ENCODE measurements around the gene ATG7.

ATG7 gene

DNA sequence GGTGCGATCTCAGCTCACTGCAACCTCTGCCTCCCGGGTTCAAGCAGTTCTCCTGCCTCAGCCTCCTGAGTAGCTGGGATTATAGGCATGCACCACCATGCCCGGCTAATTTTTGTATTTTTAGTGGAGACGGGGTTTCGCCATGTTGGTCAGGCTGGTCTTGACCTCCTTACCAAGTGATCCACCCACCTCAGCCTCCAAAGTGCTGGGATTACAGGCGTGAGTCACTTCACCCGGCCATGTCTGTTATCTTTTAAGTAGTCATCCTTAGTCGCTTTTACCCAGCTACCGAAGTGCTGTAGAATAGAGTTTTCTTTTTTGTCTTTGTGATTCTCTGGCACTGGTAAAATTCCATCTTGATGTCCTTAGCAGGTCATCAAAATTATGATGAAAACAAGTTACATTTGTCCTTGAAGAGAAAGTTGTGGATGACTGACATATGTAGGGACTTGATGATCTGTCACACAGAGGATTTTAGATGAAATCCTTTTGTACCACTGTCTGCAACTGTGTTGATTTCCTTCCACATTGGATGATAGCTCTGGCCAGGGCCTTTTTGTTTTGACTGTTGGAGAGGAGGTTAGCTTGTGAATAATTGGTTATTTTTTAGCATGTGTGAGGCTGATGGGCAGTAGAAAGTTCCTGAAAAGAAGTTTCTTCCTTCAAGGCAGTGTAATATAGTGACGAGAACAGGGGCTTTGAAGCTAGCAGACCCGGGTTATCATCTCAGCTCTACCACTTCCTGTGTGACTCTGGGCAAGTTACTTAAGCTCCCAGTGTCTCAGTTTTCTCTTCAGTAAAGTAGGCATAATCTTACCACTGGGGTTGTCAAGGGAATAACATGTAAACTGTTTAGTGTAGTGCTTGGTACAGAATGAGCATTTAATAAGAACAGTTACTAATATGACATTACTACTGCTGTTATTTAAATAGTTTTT, 18.8 kb downstream of the ATG7 start:
- Histone ChIP-seq H3K9me3 (ENCODE audit: control insufficient read depth, low read length) (no peaks in the 10 kb centered on the region), H3K27me3 (ENCODE audit: control insufficient read depth, insufficient read depth, low read length, poor library complexity, severe bottlenecking) (no peaks in the 10 kb centered on the region), H3K27ac (ENCODE audit: insufficient read depth, low read depth, low read length, poor library complexity, severe bottlenecking) (no peak overlapping the region), H3K4me1 (ENCODE audit: control insufficient read depth, insufficient read depth, low read length) (no peaks in the 10 kb centered on the region), H3K36me3 (ENCODE audit: control insufficient read depth, insufficient read depth, low read length) (no peaks in the 10 kb centered on the region), H3K4me3 (ENCODE audit: insufficient read depth, low read depth, low read length) (no peak overlapping the region)
- WGBS, 2 experiments, result 93% methylated on average over 11 of the region's 11 CpGs

DNA sequence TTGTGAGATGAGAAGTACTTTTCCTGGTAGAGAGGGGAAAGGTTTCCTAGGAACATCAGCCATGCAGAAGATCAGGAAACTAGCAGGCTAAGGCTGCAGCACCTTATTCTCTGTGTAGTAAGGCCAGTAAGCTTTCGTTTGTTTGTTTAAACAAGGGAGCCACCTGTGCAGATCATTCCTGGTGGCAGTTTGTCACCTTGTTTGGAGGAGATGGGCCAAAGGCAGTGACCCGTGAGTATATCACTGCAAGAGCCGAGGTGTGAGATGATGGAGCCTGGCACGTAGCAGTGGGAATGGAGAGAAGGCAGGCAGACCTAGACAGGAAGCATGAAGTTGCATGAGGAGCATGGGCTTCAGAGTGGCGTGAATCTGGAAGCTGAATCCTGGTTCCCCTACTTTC, 19.6 kb downstream of the ATG7 start:
- no peaks in the 10 kb centered on the region for H3K4me1 ChIP-seq (ENCODE audit: control insufficient read depth, insufficient read depth, low read length)
- no peaks in the 10 kb centered on the region for H3K36me3 ChIP-seq (ENCODE audit: control insufficient read depth, insufficient read depth, low read length)
- 92 to 95% methylated on average over 5 of the region's 5 CpGs for WGBS, 2 experiments
- H3K9me3 ChIP-seq (ENCODE audit: control insufficient read depth, low read length), result no peaks in the 10 kb centered on the region
- H3K27me3 ChIP-seq (ENCODE audit: control insufficient read depth, insufficient read depth, low read length, poor library complexity, severe bottlenecking), result no peaks in the 10 kb centered on the region
- no peak overlapping the region for H3K27ac ChIP-seq (ENCODE audit: insufficient read depth, low read depth, low read length, poor library complexity, severe bottlenecking)
- no peak overlapping the region for H3K4me3 ChIP-seq (ENCODE audit: insufficient read depth, low read depth, low read length)

DNA sequence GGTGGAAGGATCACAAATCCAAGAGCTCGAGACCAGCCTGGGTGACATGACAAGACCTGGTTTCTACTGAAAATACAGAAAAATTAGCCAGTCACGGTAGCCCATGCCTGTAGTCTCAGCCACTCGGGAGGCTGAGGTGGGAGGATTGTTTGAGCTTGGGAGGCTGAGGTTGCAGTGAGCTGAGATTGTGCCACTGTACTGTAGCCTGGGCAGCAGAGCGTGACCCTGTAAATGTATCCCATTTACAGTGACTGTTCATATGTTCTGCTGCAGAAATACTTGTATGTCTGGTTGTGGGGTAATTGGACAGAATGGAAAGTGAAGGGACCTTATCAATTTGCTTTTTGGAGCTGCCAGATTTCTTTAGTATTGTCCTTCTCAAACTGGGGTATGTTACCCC, 24.9 kb downstream of the ATG7 start:
- H3K9me3 ChIP-seq (ENCODE audit: control insufficient read depth, low read length), result no peaks in the 10 kb centered on the region
- no peak overlapping the region for H3K4me3 ChIP-seq (ENCODE audit: insufficient read depth, low read depth, low read length)
- H3K27me3 ChIP-seq (ENCODE audit: control insufficient read depth, insufficient read depth, low read length, poor library complexity, severe bottlenecking), result no peaks in the 10 kb centered on the region
- H3K4me1 ChIP-seq (ENCODE audit: control insufficient read depth, insufficient read depth, low read length), result no peaks in the 10 kb centered on the region
- H3K27ac ChIP-seq (ENCODE audit: insufficient read depth, low read depth, low read length, poor library complexity, severe bottlenecking), result no peak overlapping the region
- WGBS, 2 experiments, result 85 to 97% methylated on average over 4 of the region's 4 CpGs
- H3K36me3 ChIP-seq (ENCODE audit: control insufficient read depth, insufficient read depth, low read length), result no peaks in the 10 kb centered on the region

DNA sequence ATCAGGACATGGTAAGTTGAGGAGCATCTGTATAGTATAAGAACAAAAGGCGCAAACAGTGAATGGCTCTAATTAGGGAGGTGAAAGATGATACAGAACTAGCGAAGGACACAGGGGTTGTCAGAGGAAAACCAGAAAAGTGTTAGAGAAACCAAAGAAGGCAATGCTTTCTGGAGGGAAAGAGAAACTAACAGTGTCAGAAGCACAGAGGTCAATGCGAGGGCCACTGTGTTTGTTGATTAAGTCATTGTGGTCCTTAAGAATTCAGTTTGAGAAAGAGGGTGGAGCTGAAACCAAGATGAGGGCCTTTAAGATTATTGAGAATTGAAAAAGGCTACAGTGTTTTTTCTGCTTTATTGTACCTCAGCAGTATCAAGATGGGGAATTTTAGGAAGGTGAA, 28.8 kb downstream of the ATG7 start:
- H3K4me1 ChIP-seq (ENCODE audit: control insufficient read depth, insufficient read depth, low read length), result no peaks in the 10 kb centered on the region
- H3K9me3 ChIP-seq (ENCODE audit: control insufficient read depth, low read length), result no peaks in the 10 kb centered on the region
- no peak overlapping the region for H3K27ac ChIP-seq (ENCODE audit: insufficient read depth, low read depth, low read length, poor library complexity, severe bottlenecking)
- WGBS, 2 experiments, result 93 to 95% methylated on average over 3 of the region's 3 CpGs
- no peak overlapping the region for H3K4me3 ChIP-seq (ENCODE audit: insufficient read depth, low read depth, low read length)
- H3K27me3 ChIP-seq (ENCODE audit: control insufficient read depth, insufficient read depth, low read length, poor library complexity, severe bottlenecking), result no peaks in the 10 kb centered on the region
- no peaks in the 10 kb centered on the region for H3K36me3 ChIP-seq (ENCODE audit: control insufficient read depth, insufficient read depth, low read length)

DNA sequence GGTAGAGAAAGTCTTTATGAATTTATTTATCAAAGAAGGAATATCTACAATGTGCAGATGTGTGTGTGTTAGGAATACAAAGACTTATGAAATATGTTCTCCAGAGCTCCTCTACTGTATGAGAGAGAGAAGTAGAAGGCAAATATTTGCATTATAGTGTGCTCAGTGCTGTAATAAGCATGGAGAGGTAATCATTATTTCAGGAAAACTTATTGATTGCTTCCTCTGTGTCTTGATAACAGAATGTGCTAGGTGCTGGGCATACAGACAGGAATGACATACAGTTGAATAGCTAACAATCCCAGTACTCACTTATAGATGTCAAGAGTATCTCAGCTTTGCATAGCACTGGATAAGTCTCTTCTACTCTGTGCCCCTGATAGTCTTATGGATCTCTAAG, 30.2 kb downstream of the ATG7 start:
- H3K27me3 ChIP-seq (ENCODE audit: control insufficient read depth, insufficient read depth, low read length, poor library complexity, severe bottlenecking), result no peaks in the 10 kb centered on the region
- H3K36me3 ChIP-seq (ENCODE audit: control insufficient read depth, insufficient read depth, low read length), result no peaks in the 10 kb centered on the region
- H3K9me3 ChIP-seq (ENCODE audit: control insufficient read depth, low read length), result no peaks in the 10 kb centered on the region
- H3K4me1 ChIP-seq (ENCODE audit: control insufficient read depth, insufficient read depth, low read length), result no peaks in the 10 kb centered on the region
- H3K27ac ChIP-seq (ENCODE audit: insufficient read depth, low read depth, low read length, poor library complexity, severe bottlenecking), result no peak overlapping the region
- H3K4me3 ChIP-seq (ENCODE audit: insufficient read depth, low read depth, low read length), result no peak overlapping the region

DNA sequence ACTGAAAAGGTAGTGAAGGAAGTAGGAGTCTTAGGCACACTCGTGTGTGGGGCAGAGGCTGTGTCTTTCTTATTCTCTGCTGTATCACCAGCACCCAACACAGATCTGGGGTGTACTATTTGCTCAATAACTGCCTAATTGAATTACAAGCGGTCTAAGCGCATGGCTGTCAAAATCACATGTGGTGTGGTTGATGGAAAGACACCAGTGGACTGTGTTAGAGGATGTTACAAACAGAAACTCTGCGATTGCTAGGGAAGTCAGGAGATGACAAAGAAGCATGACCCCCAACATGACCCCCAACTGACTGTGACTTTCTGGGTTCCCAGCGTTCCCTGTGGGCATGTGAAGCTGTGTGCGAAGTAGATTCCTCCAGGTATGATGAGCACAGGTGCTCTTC, 32.0 kb downstream of the ATG7 start:
- WGBS, 2 experiments, result 97% methylated on average over 6 of the region's 6 CpGs
- H3K4me1 ChIP-seq (ENCODE audit: control insufficient read depth, insufficient read depth, low read length), result no peaks in the 10 kb centered on the region
- H3K9me3 ChIP-seq (ENCODE audit: control insufficient read depth, low read length), result no peaks in the 10 kb centered on the region
- H3K27me3 ChIP-seq (ENCODE audit: control insufficient read depth, insufficient read depth, low read length, poor library complexity, severe bottlenecking), result no peaks in the 10 kb centered on the region
- peaks cover 3% of the 10 kb centered on the region for H3K36me3 ChIP-seq (ENCODE audit: control insufficient read depth, insufficient read depth, low read length)
- H3K27ac ChIP-seq (ENCODE audit: insufficient read depth, low read depth, low read length, poor library complexity, severe bottlenecking), result no peak overlapping the region
- H3K4me3 ChIP-seq (ENCODE audit: insufficient read depth, low read depth, low read length), result no peak overlapping the region

DNA sequence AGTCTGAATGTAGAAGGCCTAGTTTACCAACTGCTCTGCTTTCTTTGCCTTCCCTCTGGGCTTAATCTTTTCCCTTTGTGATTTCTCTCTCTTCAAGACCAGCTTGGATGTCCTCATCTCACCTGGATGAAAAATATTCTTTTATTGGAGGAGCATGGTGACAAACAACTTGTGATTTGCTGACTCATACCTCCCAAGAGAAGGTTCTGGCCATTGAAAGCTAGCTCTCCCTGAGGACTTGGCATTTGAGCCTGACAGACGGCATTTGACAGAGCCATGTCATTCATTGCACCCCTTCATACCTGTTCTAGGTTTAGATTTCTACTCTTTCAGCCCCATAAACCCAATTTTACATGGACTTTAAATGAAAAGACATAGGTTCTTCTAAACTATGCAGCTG, 33.3 kb downstream of the ATG7 start:
- Histone ChIP-seq H3K4me3 (ENCODE audit: insufficient read depth, low read depth, low read length) (no peak overlapping the region), H3K36me3 (ENCODE audit: control insufficient read depth, insufficient read depth, low read length) (peaks cover 3% of the 10 kb centered on the region)
- 90 to 100% methylated on average over 1 of the region's 1 CpG for WGBS, 2 experiments

DNA sequence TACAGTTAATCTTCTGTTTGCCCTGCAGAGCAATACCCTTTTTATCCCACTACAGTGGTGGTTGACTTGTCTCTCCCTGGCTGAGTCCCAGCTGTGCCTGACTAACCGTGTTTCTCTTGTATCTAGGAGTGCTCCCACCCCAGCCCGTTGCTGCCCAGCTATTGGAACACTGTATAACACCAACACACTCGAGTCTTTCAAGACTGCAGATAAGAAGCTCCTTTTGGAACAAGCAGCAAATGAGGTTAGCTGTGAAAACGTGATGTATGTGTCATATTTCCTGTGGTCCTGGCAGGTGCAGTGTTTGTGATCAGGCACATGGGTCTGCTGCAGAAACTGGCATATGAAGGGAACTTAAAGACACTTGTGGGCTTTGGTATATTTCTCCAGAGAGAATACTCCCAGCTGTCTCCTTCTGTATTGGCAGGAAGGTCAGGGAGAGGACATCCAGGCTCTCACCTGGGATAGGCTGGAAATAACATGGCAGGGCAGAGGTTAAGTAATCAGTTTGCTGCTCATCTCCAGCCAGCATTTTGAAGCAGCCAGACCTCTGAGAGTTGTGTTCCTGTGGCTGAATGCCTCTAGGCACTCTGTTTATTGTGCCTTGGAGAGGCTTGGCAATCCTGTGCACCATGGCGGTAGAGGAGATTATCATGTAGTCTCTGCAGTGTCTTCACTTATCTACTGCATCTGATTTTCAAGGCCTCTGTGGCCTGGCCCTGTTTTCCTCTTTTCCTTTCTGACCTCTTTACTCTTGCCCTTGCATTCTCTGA, 34.8 kb downstream of the ATG7 start:
- no peak overlapping the region for H3K4me3 ChIP-seq (ENCODE audit: insufficient read depth, low read depth, low read length)
- no peaks in the 10 kb centered on the region for H3K27me3 ChIP-seq (ENCODE audit: control insufficient read depth, insufficient read depth, low read length, poor library complexity, severe bottlenecking)
- 92 to 96% methylated on average over 5 of the region's 5 CpGs for WGBS, 2 experiments
- H3K27ac ChIP-seq (ENCODE audit: insufficient read depth, low read depth, low read length, poor library complexity, severe bottlenecking), result no peak overlapping the region
- H3K4me1 ChIP-seq (ENCODE audit: control insufficient read depth, insufficient read depth, low read length), result no peaks in the 10 kb centered on the region
- H3K36me3 ChIP-seq (ENCODE audit: control insufficient read depth, insufficient read depth, low read length), result peaks cover 3% of the 10 kb centered on the region
- no peaks in the 10 kb centered on the region for H3K9me3 ChIP-seq (ENCODE audit: control insufficient read depth, low read length)

More for the DNA sequence above, 33.3 kb downstream of the ATG7 start:
- no peaks in the 10 kb centered on the region for H3K27me3 ChIP-seq (ENCODE audit: control insufficient read depth, insufficient read depth, low read length, poor library complexity, severe bottlenecking)
- no peaks in the 10 kb centered on the region for H3K9me3 ChIP-seq (ENCODE audit: control insufficient read depth, low read length)
- no peak overlapping the region for H3K27ac ChIP-seq (ENCODE audit: insufficient read depth, low read depth, low read length, poor library complexity, severe bottlenecking)
- H3K4me1 ChIP-seq (ENCODE audit: control insufficient read depth, insufficient read depth, low read length), result no peaks in the 10 kb centered on the region

DNA sequence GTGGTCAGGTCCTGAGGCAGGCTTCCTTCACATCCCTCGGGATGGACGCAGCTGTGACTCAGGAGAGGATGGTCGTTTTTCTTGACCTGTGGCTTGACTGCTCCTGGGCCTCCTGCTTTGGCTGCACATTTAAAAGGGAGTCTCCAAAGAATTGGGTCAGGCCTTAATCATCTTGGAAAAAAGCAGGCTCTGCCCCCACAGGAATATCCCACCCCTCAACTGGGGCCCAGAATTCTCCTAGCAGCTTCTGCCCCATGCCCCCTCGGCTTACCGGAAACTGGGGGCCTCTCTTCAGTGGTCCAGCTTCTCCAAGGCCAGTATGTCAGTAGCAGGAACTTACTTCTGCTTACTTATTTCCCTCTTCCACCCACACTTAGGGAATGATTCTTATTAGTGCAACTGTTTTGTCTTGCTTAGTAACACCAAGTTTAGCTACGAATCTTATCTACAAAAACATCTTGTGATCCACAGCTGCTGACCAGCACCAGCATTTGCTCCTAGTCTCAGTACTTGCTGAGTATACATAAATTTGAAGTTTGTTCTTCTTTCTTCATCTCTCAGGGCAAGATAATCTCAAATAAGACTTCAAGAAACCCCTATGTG, 35.7 kb downstream of the ATG7 start:
- no peaks in the 10 kb centered on the region for H3K27me3 ChIP-seq (ENCODE audit: control insufficient read depth, insufficient read depth, low read length, poor library complexity, severe bottlenecking)
- WGBS, 2 experiments, result 92 to 95% methylated on average over 6 of the region's 6 CpGs
- peaks cover 3% of the 10 kb centered on the region for H3K36me3 ChIP-seq (ENCODE audit: control insufficient read depth, insufficient read depth, low read length)
- H3K9me3 ChIP-seq (ENCODE audit: control insufficient read depth, low read length), result no peaks in the 10 kb centered on the region
- no peak overlapping the region for H3K27ac ChIP-seq (ENCODE audit: insufficient read depth, low read depth, low read length, poor library complexity, severe bottlenecking)
- no peak overlapping the region for H3K4me3 ChIP-seq (ENCODE audit: insufficient read depth, low read depth, low read length)
- H3K4me1 ChIP-seq (ENCODE audit: control insufficient read depth, insufficient read depth, low read length), result no peaks in the 10 kb centered on the region

DNA sequence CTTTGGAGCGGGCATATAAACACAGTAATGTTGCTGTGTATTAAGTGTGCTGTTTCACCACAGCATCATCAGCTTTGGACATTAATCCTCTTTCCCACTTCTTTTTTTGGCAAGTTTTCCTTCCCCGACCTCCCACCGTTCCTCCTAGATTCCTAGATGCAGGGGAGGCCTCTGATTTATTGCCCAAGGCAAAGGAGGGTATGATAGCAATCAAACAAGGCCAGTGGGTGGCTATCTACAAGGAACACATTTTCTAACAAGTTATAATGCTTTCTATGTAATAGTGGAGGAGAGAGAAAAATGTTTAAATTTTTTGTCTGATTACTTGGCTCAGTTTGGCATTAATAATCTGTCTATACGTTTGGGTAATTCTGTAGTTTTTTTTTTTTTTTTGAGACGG, 38.1 kb downstream of the ATG7 start:
- no peaks in the 10 kb centered on the region for H3K9me3 ChIP-seq (ENCODE audit: control insufficient read depth, low read length)
- no peaks in the 10 kb centered on the region for H3K27me3 ChIP-seq (ENCODE audit: control insufficient read depth, insufficient read depth, low read length, poor library complexity, severe bottlenecking)
- H3K4me3 ChIP-seq (ENCODE audit: insufficient read depth, low read depth, low read length), result no peak overlapping the region
- no peak overlapping the region for H3K27ac ChIP-seq (ENCODE audit: insufficient read depth, low read depth, low read length, poor library complexity, severe bottlenecking)
- H3K4me1 ChIP-seq (ENCODE audit: control insufficient read depth, insufficient read depth, low read length), result no peaks in the 10 kb centered on the region
- 96 to 99% methylated on average over 4 of the region's 5 CpGs for WGBS, 2 experiments
- H3K36me3 ChIP-seq (ENCODE audit: control insufficient read depth, insufficient read depth, low read length), result peaks cover 3% of the 10 kb centered on the region
